ENCODE data around the gene OSBPL1A. TPM values are rescaled to one million over a fixed set of nuclear protein-coding genes. Genes with fewer than 3 reads are reported as not detected.

OSBPL1A gene
- polyA plus RNA-seq, 2 of the 4 experiments (the other 2 are of a cell fraction) = 10.5 to 22.1 TPM

DNA sequence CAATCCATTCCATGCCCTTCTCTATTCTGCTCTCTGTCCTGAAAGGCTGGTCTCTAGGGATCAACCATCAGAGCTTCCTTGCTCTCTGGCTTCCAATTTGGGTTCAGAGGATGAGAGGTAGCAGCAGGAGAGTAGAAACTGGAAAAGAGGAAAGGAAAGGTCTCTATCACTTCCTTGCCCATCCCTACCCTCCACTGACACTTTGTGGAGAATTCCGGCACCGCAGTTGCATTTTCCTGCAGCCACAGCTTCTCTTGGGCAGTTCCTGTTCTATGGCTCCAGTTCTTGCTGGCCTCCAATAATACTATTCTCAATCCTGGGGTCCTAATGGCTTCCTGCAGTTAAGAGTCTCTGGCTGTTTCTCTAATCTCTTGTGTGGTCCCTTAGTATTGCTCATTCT lies 15.5 kb upstream of the OSBPL1A start:
- no peak for TF ChIP-seq JUN (IDR thresholded peaks at IDR 0.05)
- peak in 1 of 2 experiments; percentile 17; a peak in 1 of 5 replicates for TF ChIP-seq RAD21 (conservative IDR thresholded peaks at IDR 0.05 in 1 of 2, IDR thresholded peaks at IDR 0.05 in 1 of 2)
- TF ChIP-seq, protein P1, sequence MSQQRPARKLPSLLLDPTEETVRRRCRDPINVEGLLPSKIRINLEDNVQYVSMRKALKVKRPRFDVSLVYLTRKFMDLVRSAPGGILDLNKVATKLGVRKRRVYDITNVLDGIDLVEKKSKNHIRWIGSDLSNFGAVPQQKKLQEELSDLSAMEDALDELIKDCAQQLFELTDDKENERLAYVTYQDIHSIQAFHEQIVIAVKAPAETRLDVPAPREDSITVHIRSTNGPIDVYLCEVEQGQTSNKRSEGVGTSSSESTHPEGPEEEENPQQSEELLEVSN (IDR thresholded peaks at IDR 0.05; ENCODE audit: borderline replicate concordance, low read depth) = no peak
- no peak for FAIRE-seq
- ChIA-PET POLR2A (interaction anchor here (0.6 kb wide), 1 partner anchor 15 kb away, joined by 3 read pairs; the partner anchor contains the start of gene OSBPL1A), CTCF (interaction anchor here (1.0 to 1.6 kb wide), 6 partner anchors 12 to 236 kb away, joined by 3 to 5 read pairs (median 4); no protein-coding TSS in a partner anchor)
- Histone ChIP-seq H3K27ac (no peak overlapping the region), H3K9me3 (no peaks in the 10 kb centered on the region), H3K4me1 (no peaks in the 10 kb centered on the region), H3K4me3 (no peak overlapping the region), H3K4me2 (no peak overlapping the region)
- peak in 1 of 2 experiments; percentile 36; a peak in 1 of 6 replicates for ATAC-seq
- DNase-seq (ENCODE audit: low read depth in 1 of 2, low spot score in 1 of 2) = peak in 1 of 2 experiments; percentile 9
- WGBS (ENCODE audit: missing lambda C conversion rate) = 96% methylated on average over 2 of the region's 2 CpGs

DNA sequence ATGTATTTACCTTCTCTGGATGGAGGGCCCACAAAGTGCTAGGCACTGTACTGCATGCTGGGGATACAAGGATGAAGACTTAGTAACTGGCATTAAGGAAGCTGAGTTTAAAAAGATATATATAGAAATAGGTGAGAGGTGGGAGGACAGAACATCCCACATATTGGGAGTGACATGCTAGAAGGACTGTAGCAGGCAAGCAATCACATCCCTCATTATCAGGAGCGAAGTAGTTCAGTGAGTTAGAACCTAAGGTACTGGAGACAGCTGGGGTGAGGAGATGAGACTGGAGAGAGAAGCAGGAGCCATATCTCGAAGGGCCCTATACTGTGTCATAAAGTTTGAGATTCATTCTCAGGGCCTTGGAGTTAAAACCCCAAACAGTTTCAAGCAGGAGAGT lies 10.9 kb upstream of the OSBPL1A start:
- ChIA-PET POLR2A (no interaction called here), CTCF (no interaction called here)
- no peak overlapping the region for H3K4me2 ChIP-seq
- ATAC-seq (no peak), DNase-seq (ENCODE audit: low read depth in 1 of 2, low spot score in 1 of 2) (no peak), FAIRE-seq (no peak)
- H3K9me3 ChIP-seq = no peaks in the 10 kb centered on the region
- no peak overlapping the region for H3K27ac ChIP-seq
- no peaks in the 10 kb centered on the region for H3K4me1 ChIP-seq
- TF ChIP-seq, protein P2, sequence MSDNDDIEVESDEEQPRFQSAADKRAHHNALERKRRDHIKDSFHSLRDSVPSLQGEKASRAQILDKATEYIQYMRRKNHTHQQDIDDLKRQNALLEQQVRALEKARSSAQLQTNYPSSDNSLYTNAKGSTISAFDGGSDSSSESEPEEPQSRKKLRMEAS (IDR thresholded peaks at IDR 0.05) = no peak
- no peak for TF ChIP-seq ZC3H11A (IDR thresholded peaks at IDR 0.05)
- TF ChIP-seq PHF8 (IDR thresholded peaks at IDR 0.05; ENCODE audit: borderline replicate concordance, low read depth) = no peak
- no peak for TF ChIP-seq NR3C1 (IDR thresholded peaks at IDR 0.05)
- TF ChIP-seq, protein P3, sequence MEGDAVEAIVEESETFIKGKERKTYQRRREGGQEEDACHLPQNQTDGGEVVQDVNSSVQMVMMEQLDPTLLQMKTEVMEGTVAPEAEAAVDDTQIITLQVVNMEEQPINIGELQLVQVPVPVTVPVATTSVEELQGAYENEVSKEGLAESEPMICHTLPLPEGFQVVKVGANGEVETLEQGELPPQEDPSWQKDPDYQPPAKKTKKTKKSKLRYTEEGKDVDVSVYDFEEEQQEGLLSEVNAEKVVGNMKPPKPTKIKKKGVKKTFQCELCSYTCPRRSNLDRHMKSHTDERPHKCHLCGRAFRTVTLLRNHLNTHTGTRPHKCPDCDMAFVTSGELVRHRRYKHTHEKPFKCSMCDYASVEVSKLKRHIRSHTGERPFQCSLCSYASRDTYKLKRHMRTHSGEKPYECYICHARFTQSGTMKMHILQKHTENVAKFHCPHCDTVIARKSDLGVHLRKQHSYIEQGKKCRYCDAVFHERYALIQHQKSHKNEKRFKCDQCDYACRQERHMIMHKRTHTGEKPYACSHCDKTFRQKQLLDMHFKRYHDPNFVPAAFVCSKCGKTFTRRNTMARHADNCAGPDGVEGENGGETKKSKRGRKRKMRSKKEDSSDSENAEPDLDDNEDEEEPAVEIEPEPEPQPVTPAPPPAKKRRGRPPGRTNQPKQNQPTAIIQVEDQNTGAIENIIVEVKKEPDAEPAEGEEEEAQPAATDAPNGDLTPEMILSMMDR (IDR thresholded peaks at IDR 0.05) = no peak
- TF ChIP-seq JUNB (IDR thresholded peaks at IDR 0.05) = no peak
- no peak for TF ChIP-seq EP300 (IDR thresholded peaks at IDR 0.05)
- 18% methylated on average over 2 of the region's 2 CpGs for WGBS (ENCODE audit: missing lambda C conversion rate)
- H3K4me3 ChIP-seq = no peak overlapping the region

DNA sequence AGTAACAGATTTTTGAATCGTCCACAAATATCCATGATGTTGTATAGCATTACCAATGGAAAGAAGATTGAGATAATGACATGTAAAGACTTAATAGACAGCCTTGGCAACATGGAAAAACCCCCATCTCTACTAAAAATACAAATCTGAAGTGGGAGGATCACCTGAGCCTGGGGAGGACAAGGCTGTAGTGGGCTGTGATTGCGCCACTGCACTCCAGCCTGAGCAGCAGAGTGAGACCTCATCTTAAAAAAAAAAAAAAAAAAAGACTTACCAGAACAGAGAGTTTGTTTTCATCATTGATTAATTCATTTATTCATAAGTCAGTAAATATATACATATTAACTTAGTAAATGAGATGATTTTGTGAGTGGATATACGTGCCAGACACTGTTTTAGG lies 7.0 kb upstream of the OSBPL1A start:
- H3K4me1 ChIP-seq = no peaks in the 10 kb centered on the region
- no peak overlapping the region for H3K4me2 ChIP-seq
- H3K4me3 ChIP-seq = no peak overlapping the region
- TF ChIP-seq MAFK (IDR thresholded peaks at IDR 0.05; ENCODE audit: partially characterized antibody) = no peak
- no peak for TF ChIP-seq RNF2 (IDR thresholded peaks at IDR 0.05; ENCODE audit: borderline replicate concordance, low read depth)
- no peak for TF ChIP-seq ZFP36 (IDR thresholded peaks at IDR 0.05; ENCODE audit: borderline replicate concordance, partially characterized antibody)
- no peak for TF ChIP-seq HEYL (CRISPR knock-in tag; IDR thresholded peaks at IDR 0.05)
- TF ChIP-seq RFX5 (IDR thresholded peaks at IDR 0.05) = no peak
- TF ChIP-seq CHD2 (IDR thresholded peaks at IDR 0.05; ENCODE audit: low read length, partially characterized antibody) = no peak
- TF ChIP-seq MAZ (IDR thresholded peaks at IDR 0.05; ENCODE audit: borderline replicate concordance, low read depth, low read length) = no peak
- TF ChIP-seq HOXB13 (CRISPR knock-in tag; IDR thresholded peaks at IDR 0.05; ENCODE audit: low read depth) = no peak
- TF ChIP-seq, protein P4, sequence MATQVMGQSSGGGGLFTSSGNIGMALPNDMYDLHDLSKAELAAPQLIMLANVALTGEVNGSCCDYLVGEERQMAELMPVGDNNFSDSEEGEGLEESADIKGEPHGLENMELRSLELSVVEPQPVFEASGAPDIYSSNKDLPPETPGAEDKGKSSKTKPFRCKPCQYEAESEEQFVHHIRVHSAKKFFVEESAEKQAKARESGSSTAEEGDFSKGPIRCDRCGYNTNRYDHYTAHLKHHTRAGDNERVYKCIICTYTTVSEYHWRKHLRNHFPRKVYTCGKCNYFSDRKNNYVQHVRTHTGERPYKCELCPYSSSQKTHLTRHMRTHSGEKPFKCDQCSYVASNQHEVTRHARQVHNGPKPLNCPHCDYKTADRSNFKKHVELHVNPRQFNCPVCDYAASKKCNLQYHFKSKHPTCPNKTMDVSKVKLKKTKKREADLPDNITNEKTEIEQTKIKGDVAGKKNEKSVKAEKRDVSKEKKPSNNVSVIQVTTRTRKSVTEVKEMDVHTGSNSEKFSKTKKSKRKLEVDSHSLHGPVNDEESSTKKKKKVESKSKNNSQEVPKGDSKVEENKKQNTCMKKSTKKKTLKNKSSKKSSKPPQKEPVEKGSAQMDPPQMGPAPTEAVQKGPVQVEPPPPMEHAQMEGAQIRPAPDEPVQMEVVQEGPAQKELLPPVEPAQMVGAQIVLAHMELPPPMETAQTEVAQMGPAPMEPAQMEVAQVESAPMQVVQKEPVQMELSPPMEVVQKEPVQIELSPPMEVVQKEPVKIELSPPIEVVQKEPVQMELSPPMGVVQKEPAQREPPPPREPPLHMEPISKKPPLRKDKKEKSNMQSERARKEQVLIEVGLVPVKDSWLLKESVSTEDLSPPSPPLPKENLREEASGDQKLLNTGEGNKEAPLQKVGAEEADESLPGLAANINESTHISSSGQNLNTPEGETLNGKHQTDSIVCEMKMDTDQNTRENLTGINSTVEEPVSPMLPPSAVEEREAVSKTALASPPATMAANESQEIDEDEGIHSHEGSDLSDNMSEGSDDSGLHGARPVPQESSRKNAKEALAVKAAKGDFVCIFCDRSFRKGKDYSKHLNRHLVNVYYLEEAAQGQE (IDR thresholded peaks at IDR 0.05) = no peak
- TF ChIP-seq, protein P3 (IDR thresholded peaks at IDR 0.05) = no peak
- no peak for TF ChIP-seq EP300 (IDR thresholded peaks at IDR 0.05)
- TF ChIP-seq, protein P5, sequence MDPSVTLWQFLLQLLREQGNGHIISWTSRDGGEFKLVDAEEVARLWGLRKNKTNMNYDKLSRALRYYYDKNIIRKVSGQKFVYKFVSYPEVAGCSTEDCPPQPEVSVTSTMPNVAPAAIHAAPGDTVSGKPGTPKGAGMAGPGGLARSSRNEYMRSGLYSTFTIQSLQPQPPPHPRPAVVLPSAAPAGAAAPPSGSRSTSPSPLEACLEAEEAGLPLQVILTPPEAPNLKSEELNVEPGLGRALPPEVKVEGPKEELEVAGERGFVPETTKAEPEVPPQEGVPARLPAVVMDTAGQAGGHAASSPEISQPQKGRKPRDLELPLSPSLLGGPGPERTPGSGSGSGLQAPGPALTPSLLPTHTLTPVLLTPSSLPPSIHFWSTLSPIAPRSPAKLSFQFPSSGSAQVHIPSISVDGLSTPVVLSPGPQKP (IDR thresholded peaks at IDR 0.05; ENCODE audit: low read depth, low read length) = no peak
- TF ChIP-seq TFCP2L1 (CRISPR knock-in tag; IDR thresholded peaks at IDR 0.05) = no peak
- no peak for TF ChIP-seq SMC3 (IDR thresholded peaks at IDR 0.05)
- no peak overlapping the region for H3K27ac ChIP-seq
- 55% methylated on average over 3 of the region's 3 CpGs for whole genome bisulfite sequencing (ENCODE audit: missing lambda C conversion rate)
- POLR2A ChIA-PET = no interaction called here
- H3K9me3 ChIP-seq = no peaks in the 10 kb centered on the region
- FAIRE-seq = no peak
- DNase-seq (ENCODE audit: low read depth in 1 of 2, low spot score in 1 of 2) = no peak
- ATAC-seq = no peak
- CTCF ChIA-PET = no interaction called here
